ENCODE measurements around the gene CRTC1. TPM values are rescaled to one million over a fixed set of nuclear protein-coding genes. Genes with fewer than 3 reads are reported as not detected.

CRTC1 gene
- total RNA-seq, 1 experiment from 2014 or later: 2.0 TPM

GRCh38 chr19:18765224-18765623, 81.7 kb downstream of the CRTC1 start:
- DNase-seq (ENCODE audit: low read depth): no peak

GRCh38 chr19:18768046-18768771, 84.7 kb downstream of the CRTC1 start:
- DNase-seq (ENCODE audit: low read depth): no peak

GRCh38 chr19:18768997-18769891, 85.8 kb downstream of the CRTC1 start:
- DNase-seq (ENCODE audit: low read depth): peak; percentile 35

- DNase-seq (ENCODE audit: low read depth): no peak
Measured at GRCh38 chr19:18769989-18770528, 86.6 kb downstream of the CRTC1 start.

- no peak for DNase-seq (ENCODE audit: low read depth)
Measured at GRCh38 chr19:18770663-18771327, 87.3 kb downstream of the CRTC1 start.

GRCh38 chr19:18771328-18772242, 88.1 kb downstream of the CRTC1 start:
- DNase-seq (ENCODE audit: low read depth): no peak

- DNase-seq (ENCODE audit: low read depth): no peak
Measured at GRCh38 chr19:18772620-18773587, 89.4 kb downstream of the CRTC1 start.

GRCh38 chr19:18773682-18774081, 90.2 kb downstream of the CRTC1 start:
- no peak for DNase-seq (ENCODE audit: low read depth)

- no peak for DNase-seq (ENCODE audit: low read depth)
Measured at GRCh38 chr19:18774107-18774506, 90.6 kb downstream of the CRTC1 start.

GRCh38 chr19:18774782-18775444, 91.4 kb downstream of the CRTC1 start:
- no peak for DNase-seq (ENCODE audit: low read depth)

GRCh38 chr19:18775586-18776287, 92.3 kb downstream of the CRTC1 start:
- DNase-seq (ENCODE audit: low read depth): peak; percentile 64

GRCh38 chr19:18776288-18776594, 92.8 kb downstream of the CRTC1 start:
- peak; percentile 50 for DNase-seq (ENCODE audit: low read depth)

- peak; percentile 19 for DNase-seq (ENCODE audit: low read depth)
Measured at GRCh38 chr19:18776736-18777135, 93.3 kb downstream of the CRTC1 start.

GRCh38 chr19:18777301-18778075, 94.0 kb downstream of the CRTC1 start:
- DNase-seq (ENCODE audit: low read depth): no peak

GRCh38 chr19:18778076-18778389, 94.6 kb downstream of the CRTC1 start:
- no peak for DNase-seq (ENCODE audit: low read depth)

GRCh38 chr19:18778826-18779495, 95.5 kb downstream of the CRTC1 start:
- no peak for DNase-seq (ENCODE audit: low read depth)

GRCh38 chr19:18780081-18780480, 96.6 kb downstream of the CRTC1 start:
- DNase-seq (ENCODE audit: low read depth): no peak

All from LHCN-M2 (cell line).